Vagina (tissue), 2 donors: ENCODE results near the gene ADAMTSL1. TPM values are rescaled to one million over a fixed set of nuclear protein-coding genes. Genes with fewer than 3 reads are reported as not detected.

Experiments
- DNase-seq, 2 donors: peaks; one replicate each; pipeline ENCODE4 v3.0.0-alpha.2; 2017; ENCODE audit errors: extremely low spot score in 2 of 2
- H3K27ac ChIP-seq: fragments of 200-600 bp; sonication (generic); one replicate; pipeline ENCODE4 v1.5.1; 2019
- H3K27me3 ChIP-seq: fragments of 200-600 bp; sonication (generic); one replicate; pipeline ENCODE4 v1.5.1; 2019
- H3K36me3 ChIP-seq, 2 donors: fragments of 200-600 bp; sonication (generic); one replicate each; pipeline ENCODE4 v1.5.1; 2017 to 2019
- H3K4me1 ChIP-seq: fragments of 200-600 bp; sonication (generic); one replicate; pipeline ENCODE4 v1.5.1; 2019
- H3K4me3 ChIP-seq, 2 donors: fragments of 200-600 bp; sonication (generic); 1 replicate in 1 of 2; 2 replicates in 1 of 2; pipeline ENCODE4 v1.5.1; 2016 to 2019
- H3K9me3 ChIP-seq: fragments of 200-600 bp; sonication (generic); one replicate; pipeline ENCODE4 v1.5.1; 2019
- POLR2A ChIP-seq, 2 donors: fragments of 450-650 bp; IDR thresholded peaks; one replicate each; pipeline ENCODE4 v1.6.1; 2017; ENCODE audit warnings: antibody characterized with exemption in 2 of 2, mild to moderate bottlenecking in 2 of 2, moderate library complexity in 2 of 2
- POLR2AphosphoS5 ChIP-seq, 2 donors: sonication (generic); formaldehyde crosslinking; IDR thresholded peaks; one replicate each; pipeline ENCODE4 v1.9.0; 2017; ENCODE audit warnings: antibody characterized with exemption in 2 of 2, mild to moderate bottlenecking in 2 of 2, low read depth in 1 of 2; ENCODE audit not compliant: insufficient read depth in 1 of 2
- intact Hi-C: fragments of 100-400 bp; cut with DNase I; formaldehyde crosslinking; loops from one replicate; pipeline ENCODE4 v1.15.1; 2023
- total RNA-seq: library from RNA; depleted of rRNA; stranded (reverse); fragments of >200 nt; gene quantifications from one replicate; pipeline ENCODE4 v1.2.3, GENCODE V29; 2016
- TF ChIP-seq, protein P1 (sequence below), 3 experiments: fragments of 450-650 bp in 2 of 3; fragments of 200-600 bp in 1 of 3; sonication (generic) in 1 of 3; IDR thresholded peaks; one replicate each; pipeline ENCODE4 v1.5.1; 2017 to 2019; ENCODE audit warnings: antibody characterized with exemption in 3 of 3, mild to moderate bottlenecking in 2 of 3, moderate library complexity in 2 of 3

ADAMTSL1 gene
- total RNA-seq, 1 donor from 2014 or later, result 8.1 TPM

DNA sequence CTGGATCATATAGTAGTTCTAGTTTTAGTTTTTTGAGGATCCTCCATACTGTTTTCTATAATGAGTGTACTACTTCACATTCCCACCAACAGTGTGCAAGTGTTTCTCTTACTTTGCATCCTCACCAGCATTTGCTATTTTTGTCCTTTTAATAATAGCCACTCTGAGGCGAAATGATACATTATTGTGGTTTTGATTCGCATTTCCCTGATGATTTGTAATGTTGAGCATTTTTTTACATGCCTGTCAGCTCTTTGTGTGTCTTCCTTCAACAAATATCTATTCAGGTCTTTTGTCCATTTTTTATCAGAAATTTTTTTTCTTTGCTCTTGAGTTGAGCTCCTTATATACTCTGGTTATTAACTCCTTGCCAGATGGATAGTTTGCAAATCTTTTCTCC is 114.0 kb downstream of the ADAMTSL1 start:
- no peak for DNase-seq
- Histone ChIP-seq H3K4me3 (no peak overlapping the region), H3K27ac (no peak overlapping the region), H3K27me3 (no peaks in the 10 kb centered on the region), H3K9me3 (peaks cover 12% of the 10 kb centered on the region), H3K4me1 (no peaks in the 10 kb centered on the region), H3K36me3 (no peaks in the 10 kb centered on the region)
- TF ChIP-seq POLR2A (IDR thresholded peaks at IDR 0.05) (no peak), POLR2AphosphoS5 (IDR thresholded peaks at IDR 0.05; ENCODE audit: insufficient read depth in 1 of 2, low read depth in 1 of 2) (no peak)
- TF ChIP-seq, protein P1, sequence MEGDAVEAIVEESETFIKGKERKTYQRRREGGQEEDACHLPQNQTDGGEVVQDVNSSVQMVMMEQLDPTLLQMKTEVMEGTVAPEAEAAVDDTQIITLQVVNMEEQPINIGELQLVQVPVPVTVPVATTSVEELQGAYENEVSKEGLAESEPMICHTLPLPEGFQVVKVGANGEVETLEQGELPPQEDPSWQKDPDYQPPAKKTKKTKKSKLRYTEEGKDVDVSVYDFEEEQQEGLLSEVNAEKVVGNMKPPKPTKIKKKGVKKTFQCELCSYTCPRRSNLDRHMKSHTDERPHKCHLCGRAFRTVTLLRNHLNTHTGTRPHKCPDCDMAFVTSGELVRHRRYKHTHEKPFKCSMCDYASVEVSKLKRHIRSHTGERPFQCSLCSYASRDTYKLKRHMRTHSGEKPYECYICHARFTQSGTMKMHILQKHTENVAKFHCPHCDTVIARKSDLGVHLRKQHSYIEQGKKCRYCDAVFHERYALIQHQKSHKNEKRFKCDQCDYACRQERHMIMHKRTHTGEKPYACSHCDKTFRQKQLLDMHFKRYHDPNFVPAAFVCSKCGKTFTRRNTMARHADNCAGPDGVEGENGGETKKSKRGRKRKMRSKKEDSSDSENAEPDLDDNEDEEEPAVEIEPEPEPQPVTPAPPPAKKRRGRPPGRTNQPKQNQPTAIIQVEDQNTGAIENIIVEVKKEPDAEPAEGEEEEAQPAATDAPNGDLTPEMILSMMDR (IDR thresholded peaks at IDR 0.05), result no peak
- intact Hi-C loops, result no loop called here

DNA sequence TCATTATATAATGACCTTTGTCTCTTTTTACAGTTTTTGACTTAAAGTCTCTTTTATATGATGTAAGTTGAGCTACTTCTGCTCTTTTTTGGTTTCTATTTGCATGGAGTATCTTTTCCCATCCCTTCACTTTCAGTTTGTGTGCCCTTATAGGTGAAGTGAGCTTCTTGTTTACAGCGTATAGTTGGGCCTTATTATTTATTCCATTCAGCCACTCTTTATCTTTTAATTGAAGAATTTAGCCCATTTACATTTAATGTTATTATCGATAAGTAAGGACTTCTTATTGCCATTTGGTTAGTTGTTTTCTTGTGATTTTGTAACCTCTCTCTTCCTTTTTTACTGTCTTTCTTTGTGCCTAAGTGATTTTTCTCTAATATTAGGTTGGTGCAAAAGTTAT is 117.3 kb downstream of the ADAMTSL1 start:
- no peak for DNase-seq
- H3K27ac ChIP-seq, result no peak overlapping the region
- intact Hi-C loops, result no loop called here
- no peak overlapping the region for H3K4me3 ChIP-seq
- no peaks in the 10 kb centered on the region for H3K4me1 ChIP-seq
- peaks cover 12% of the 10 kb centered on the region for H3K9me3 ChIP-seq
- no peaks in the 10 kb centered on the region for H3K36me3 ChIP-seq
- H3K27me3 ChIP-seq, result no peaks in the 10 kb centered on the region
- TF ChIP-seq, protein P1 (IDR thresholded peaks at IDR 0.05), result no peak
- TF ChIP-seq POLR2AphosphoS5 (IDR thresholded peaks at IDR 0.05; ENCODE audit: insufficient read depth in 1 of 2, low read depth in 1 of 2), result no peak
- no peak for TF ChIP-seq POLR2A (IDR thresholded peaks at IDR 0.05)

DNA sequence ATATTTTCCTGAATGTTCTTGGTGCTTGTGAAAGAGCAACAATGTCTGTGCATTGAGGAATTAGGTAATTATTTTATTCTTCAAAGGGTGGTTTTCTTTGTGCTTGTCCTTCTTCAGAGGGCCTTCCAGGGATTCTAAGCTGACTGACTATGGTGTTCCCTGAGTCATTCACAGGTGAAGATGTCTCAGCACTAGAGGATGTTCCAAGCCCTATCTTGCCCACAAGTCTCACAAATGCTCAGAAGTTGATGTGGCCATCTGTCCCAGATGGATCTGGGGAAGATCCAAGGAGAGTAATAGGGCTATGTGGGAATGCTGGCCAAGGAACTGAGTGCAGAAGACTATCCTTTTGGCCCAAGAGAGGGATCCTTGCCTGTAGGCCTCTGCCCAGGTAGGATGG is 120.9 kb downstream of the ADAMTSL1 start:
- Histone ChIP-seq H3K9me3 (peaks cover 12% of the 10 kb centered on the region), H3K27ac (no peak overlapping the region), H3K27me3 (no peaks in the 10 kb centered on the region), H3K4me1 (peaks cover 24% of the 10 kb centered on the region), H3K36me3 (no peaks in the 10 kb centered on the region), H3K4me3 (no peak overlapping the region)
- no peak for DNase-seq
- TF ChIP-seq, protein P1 (IDR thresholded peaks at IDR 0.05), result no peak
- TF ChIP-seq POLR2AphosphoS5 (IDR thresholded peaks at IDR 0.05; ENCODE audit: insufficient read depth in 1 of 2, low read depth in 1 of 2), result no peak
- TF ChIP-seq POLR2A (IDR thresholded peaks at IDR 0.05), result no peak
- intact Hi-C loops, result no loop called here

DNA sequence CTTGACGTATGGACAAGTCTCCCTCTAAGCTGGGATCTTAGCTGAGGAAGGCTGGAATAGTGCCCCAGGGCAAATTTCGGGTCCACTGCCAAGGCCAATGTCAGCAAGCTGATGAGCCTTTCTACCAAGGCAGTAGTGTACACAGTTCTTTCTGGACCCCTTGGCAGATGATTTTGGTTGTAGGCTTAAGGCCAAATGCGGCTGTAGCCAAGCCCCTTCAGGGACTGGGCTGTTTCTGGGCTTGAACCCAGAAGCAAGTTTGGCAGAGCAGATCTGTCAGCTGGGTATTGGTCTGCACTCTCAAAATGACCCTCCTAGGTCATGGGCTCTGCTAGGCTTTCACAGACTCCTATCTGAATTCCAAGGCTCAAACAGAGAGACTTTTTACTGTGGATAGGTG is 121.6 kb downstream of the ADAMTSL1 start:
- Histone ChIP-seq H3K9me3 (peaks cover 12% of the 10 kb centered on the region), H3K4me1 (peaks cover 24% of the 10 kb centered on the region), H3K36me3 (no peaks in the 10 kb centered on the region), H3K27ac (no peak overlapping the region), H3K27me3 (no peaks in the 10 kb centered on the region), H3K4me3 (no peak overlapping the region)
- intact Hi-C loops, result no loop called here
- DNase-seq, result no peak
- TF ChIP-seq POLR2AphosphoS5 (IDR thresholded peaks at IDR 0.05; ENCODE audit: insufficient read depth in 1 of 2, low read depth in 1 of 2) (no peak), POLR2A (IDR thresholded peaks at IDR 0.05) (no peak)
- TF ChIP-seq, protein P1 (IDR thresholded peaks at IDR 0.05), result no peak

DNA sequence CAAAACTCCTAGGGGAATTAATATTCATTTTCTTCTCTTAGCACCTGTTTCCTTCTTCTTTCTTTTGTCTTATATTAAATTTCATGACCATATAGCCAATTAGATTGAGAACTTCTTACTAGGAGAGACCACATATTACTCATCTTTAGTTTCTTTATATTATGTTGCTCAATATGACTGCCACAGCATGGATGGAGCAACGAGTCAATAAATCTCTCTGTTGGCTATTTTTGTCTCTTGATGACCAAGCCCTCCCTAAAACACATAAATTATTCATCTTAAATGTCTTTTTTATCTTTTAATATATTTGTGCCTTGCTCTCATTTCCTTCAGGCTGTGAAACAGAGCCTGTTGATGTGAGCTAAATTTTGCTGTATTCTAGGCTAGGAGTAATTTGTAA is 123.0 kb downstream of the ADAMTSL1 start:
- no peak overlapping the region for H3K27ac ChIP-seq
- DNase-seq, result no peak
- intact Hi-C loops, result no loop called here
- TF ChIP-seq POLR2A (IDR thresholded peaks at IDR 0.05) (no peak), POLR2AphosphoS5 (IDR thresholded peaks at IDR 0.05; ENCODE audit: insufficient read depth in 1 of 2, low read depth in 1 of 2) (no peak)
- TF ChIP-seq, protein P1 (IDR thresholded peaks at IDR 0.05), result no peak
- H3K9me3 ChIP-seq, result peaks cover 3% of the 10 kb centered on the region
- H3K36me3 ChIP-seq, result no peaks in the 10 kb centered on the region
- peaks cover 24% of the 10 kb centered on the region for H3K4me1 ChIP-seq
- no peak overlapping the region for H3K4me3 ChIP-seq
- no peaks in the 10 kb centered on the region for H3K27me3 ChIP-seq
